ENCODE results near the gene RIOK1.

Gene RIOK1

GRCh38 chr6:7421066-7421465 lies 31.5 kb downstream of the RIOK1 start:
- TF ChIP-seq ZFX (IDR thresholded peaks at IDR 0.05; ENCODE audit: borderline replicate concordance) (no peak), CTCF (IDR thresholded peaks at IDR 0.05) (no peak)
- H3K27ac ChIP-seq = no peak overlapping the region

GRCh38 chr6:7424058-7424457 lies 34.5 kb downstream of the RIOK1 start:
- H3K27ac ChIP-seq = no peak overlapping the region
- TF ChIP-seq CTCF (IDR thresholded peaks at IDR 0.05) (no peak), ZFX (IDR thresholded peaks at IDR 0.05; ENCODE audit: borderline replicate concordance) (no peak)

GRCh38 chr6:7424967-7425807 lies 35.6 kb downstream of the RIOK1 start:
- TF ChIP-seq CTCF (IDR thresholded peaks at IDR 0.05) = peak; percentile 79
- no peak for TF ChIP-seq ZFX (IDR thresholded peaks at IDR 0.05; ENCODE audit: borderline replicate concordance)

GRCh38 chr6:7425808-7426190 lies 36.2 kb downstream of the RIOK1 start:
- TF ChIP-seq CTCF (IDR thresholded peaks at IDR 0.05) (no peak), ZFX (IDR thresholded peaks at IDR 0.05; ENCODE audit: borderline replicate concordance) (no peak)
- H3K27ac ChIP-seq = no peak overlapping the region

More at GRCh38 chr6:7424967-7425807, 35.6 kb downstream of the RIOK1 start:
- H3K27ac ChIP-seq = no peak overlapping the region

- no peak overlapping the region for H3K27ac ChIP-seq
- TF ChIP-seq CTCF (IDR thresholded peaks at IDR 0.05) (no peak), ZFX (IDR thresholded peaks at IDR 0.05; ENCODE audit: borderline replicate concordance) (no peak)
Measured at GRCh38 chr6:7426447-7427169, 37.0 kb downstream of the RIOK1 start.

GRCh38 chr6:7431313-7431673 lies 41.7 kb downstream of the RIOK1 start:
- TF ChIP-seq CTCF (IDR thresholded peaks at IDR 0.05) = no peak
- TF ChIP-seq ZFX (IDR thresholded peaks at IDR 0.05; ENCODE audit: borderline replicate concordance) = no peak
- no peak overlapping the region for H3K27ac ChIP-seq
